B cell (primary cell): ENCODE measurements around the gene MYCBPAP. TPM values are rescaled to one million over a fixed set of nuclear protein-coding genes. Genes with fewer than 3 reads are reported as not detected.

Experiments used
- ATAC-seq: fragments of 200-7000 bp; cut with Tn5 transposase; one replicate; pipeline ENCODE4 v1.10.0; 2021; ENCODE audit warnings: low read depth, mild to moderate bottlenecking, moderate number of reproducible peaks, moderate library complexity
- CTCF ChIA-PET: fragments of 350-600 bp; sonication (Branson Sonifier 250); formaldehyde crosslinking; loops from one replicate; lab custom pipeline; 2021; ENCODE audit warnings: antibody characterized with exemption, inconsistent platforms; lab: Charles Lee
- POLR2A ChIA-PET: fragments of 350-600 bp; sonication (Branson Sonifier 250); formaldehyde crosslinking; loops from one replicate; lab custom pipeline; 2021; ENCODE audit warnings: antibody characterized with exemption; lab: Charles Lee
- DNase-seq: peaks from one replicate; pipeline ENCODE4 v3.0.0; 2013
- H2AFZ ChIP-seq: 2 replicates; pipeline ENCODE4 v1.6.1; 2012; ENCODE audit warnings: mild to moderate bottlenecking, low read depth, low read length; ENCODE audit not compliant: insufficient read depth, poor library complexity, severe bottlenecking
- H3K27ac ChIP-seq, 2 donors: 1 replicate in 1 of 2; 2 replicates in 1 of 2; pipeline ENCODE4 v1.5.1; 2012 to 2013; ENCODE audit warnings: low read length in 2 of 2, mild to moderate bottlenecking in 2 of 2, moderate library complexity in 1 of 2
- H3K27me3 ChIP-seq, 4 experiments: fragments of 200-600 bp in 1 of 4; sonication (generic) in 1 of 4; replicated peaks in 1 of 4; 1 replicate in 2 of 4; 2 replicates in 2 of 4; pipeline versions ENCODE4 v1.6.1 to v1.7.0; 2013 to 2016; ENCODE audit warnings: low read length in 3 of 4, mild to moderate bottlenecking in 2 of 4, mixed read lengths in 1 of 4, moderate library complexity in 1 of 4; ENCODE audit not compliant: insufficient read depth in 4 of 4, control insufficient read depth in 3 of 4; ENCODE audit errors: control extremely low read depth in 1 of 4
- H3K36me3 ChIP-seq, 2 experiments: replicated peaks in 1 of 2; 1 replicate in 1 of 2; 2 replicates in 1 of 2; pipeline versions ENCODE4 v1.6.1 to v1.7.1; 2013; ENCODE audit warnings: low read length in 1 of 2; ENCODE audit not compliant: insufficient read depth in 2 of 2, control insufficient read depth in 1 of 2; ENCODE audit errors: control extremely low read depth in 1 of 2, extremely low read depth in 1 of 2
- H3K4me1 ChIP-seq, 2 donors: fragments of 200-600 bp in 1 of 2; sonication (generic) in 1 of 2; 1 replicate in 1 of 2; 2 replicates in 1 of 2; pipeline versions ENCODE4 v1.5.1 to v1.6.1; 2013 to 2017; ENCODE audit warnings: low read length in 2 of 2; ENCODE audit not compliant: control insufficient read depth in 2 of 2, insufficient read depth in 2 of 2
- H3K4me2 ChIP-seq: replicated peaks from 2 replicates; pipeline ENCODE3; 2012; ENCODE audit warnings: mild to moderate bottlenecking, low read depth, low read length; ENCODE audit not compliant: poor library complexity, severe bottlenecking
- H3K4me3 ChIP-seq, 5 experiments: fragments of 200-600 bp in 1 of 5; sonication (generic) in 1 of 5; 1 replicate in 3 of 5; 2 replicates in 2 of 5; pipeline versions ENCODE4 v1.5.1 to v1.7.0; 2011 to 2016; ENCODE audit warnings: low read length in 4 of 5, mild to moderate bottlenecking in 4 of 5, low read depth in 2 of 5, control low read depth in 1 of 5, moderate library complexity in 1 of 5; ENCODE audit not compliant: insufficient read depth in 1 of 5; ENCODE audit errors: control extremely low read depth in 1 of 5, extremely low read depth in 1 of 5
- H3K79me2 ChIP-seq: fragments of 200-600 bp; sonication (generic); one replicate; pipeline ENCODE4 v1.6.0; 2016; ENCODE audit warnings: low read length; ENCODE audit not compliant: control insufficient read depth, insufficient read depth
- H3K9ac ChIP-seq: fragments of 200-600 bp; sonication (generic); 2 replicates; pipeline ENCODE4 v1.6.1; 2017; ENCODE audit warnings: mild to moderate bottlenecking, low read length, moderate library complexity
- H3K9me3 ChIP-seq, 3 donors: one replicate each; pipeline versions ENCODE4 v1.6.1 to v1.7.1; 2013; ENCODE audit warnings: low read length in 2 of 3; ENCODE audit not compliant: control insufficient read depth in 2 of 3, insufficient read depth in 1 of 3; ENCODE audit errors: control extremely low read depth in 1 of 3
- H4K20me1 ChIP-seq: 2 replicates; pipeline ENCODE4 v1.6.0; 2012; ENCODE audit warnings: mild to moderate bottlenecking, low read length; ENCODE audit not compliant: insufficient read depth, control insufficient read depth, poor library complexity, severe bottlenecking
- H3K27ac Mint-ChIP-seq: one replicate; pipeline ENCODE4 v1.8.0; 2021; ENCODE audit warnings: mixed read lengths
- H3K27me3 Mint-ChIP-seq: one replicate; pipeline ENCODE4 v1.8.0; 2021; ENCODE audit warnings: mixed read lengths
- H3K4me1 Mint-ChIP-seq: one replicate; pipeline ENCODE4 v1.8.0; 2021; ENCODE audit warnings: mixed read lengths
- H3K4me3 Mint-ChIP-seq: one replicate; pipeline ENCODE4 v1.8.0; 2021; ENCODE audit warnings: mixed read lengths
- H3K9me3 Mint-ChIP-seq: one replicate; pipeline ENCODE4 v1.8.0; 2022; ENCODE audit warnings: mixed read lengths; ENCODE audit not compliant: insufficient read depth
- EZH2 ChIP-seq: IDR thresholded peaks from 2 replicates; pipeline ENCODE4 v1.6.1; 2012; ENCODE audit warnings: borderline replicate concordance, low read depth, mild to moderate bottlenecking, moderate library complexity, low read length; ENCODE audit not compliant: insufficient read depth, poor library complexity, severe bottlenecking
- WGBS: methylation state at CpG from one replicate; pipeline ENCODE4 v1.1.5; 2013; ENCODE audit warnings: missing lambda C conversion rate; ENCODE audit not compliant: insufficient coverage; 5-methylcytosine and 5-hydroxymethylcytosine counted together
- intact Hi-C: fragments of 100-400 bp; cut with micrococcal nuclease; formaldehyde crosslinking; loops from one replicate; pipeline ENCODE4 v1.10.0; 2022
- polyA plus RNA-seq: library from polyadenylated mRNA; depleted of rRNA; stranded (reverse); fragments of >200 nt; gene quantifications from 2 replicates; pipeline ENCODE4 v1.2.3, GENCODE V29; 2012
- total RNA-seq, 2 donors: library from RNA; stranded (reverse); fragments of 120-200 nt in 1 of 2; gene quantifications; 1 replicate in 1 of 2; 2 replicates in 1 of 2; pipeline versions ENCODE4 v1.2.3 to v1.2.4, GENCODE V29; 2013 to 2022
- TF ChIP-seq, protein P1 (sequence below): fragments of 200-600 bp; IDR thresholded peaks from one replicate; pipeline ENCODE4 v1.8.0; 2022; ENCODE audit warnings: antibody characterized with exemption, mild to moderate bottlenecking

Gene MYCBPAP
- total and polyA plus RNA-seq, 2 donors (not counting 1 experiment from before 2014, with no cell fraction given) = 1.9 to 5.1 TPM

DNA sequence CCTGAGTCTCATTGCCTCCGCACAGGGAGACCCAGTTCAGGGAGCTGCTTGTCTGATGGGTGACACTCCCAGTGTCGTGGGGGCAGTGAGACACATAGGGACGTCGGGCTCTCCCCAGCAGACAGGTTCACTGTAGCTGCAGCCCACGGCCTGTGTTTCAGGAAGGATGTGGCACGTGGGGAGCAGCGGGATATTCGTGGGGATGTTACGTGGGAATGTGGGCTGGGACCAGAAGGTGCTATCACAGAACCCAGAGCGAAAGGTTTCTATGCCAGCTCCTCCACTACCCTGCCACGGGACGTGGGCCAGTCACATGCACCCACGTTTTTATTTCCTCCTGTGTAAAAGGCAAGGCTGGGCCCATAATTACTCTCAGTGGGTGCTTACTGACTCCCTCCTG, 68.6 kb downstream of the MYCBPAP start:
- Histone ChIP-seq H2AFZ (no peak overlapping the region), H4K20me1 (no peaks in the 10 kb centered on the region), H3K27me3 (peaks cover 0 to 8% (median 3%) of the 10 kb centered on the region in 4 experiments), H3K27ac (no peak overlapping the region), H3K4me2 (no peak overlapping the region), H3K79me2 (no peaks in the 10 kb centered on the region), H3K9me3 (no peaks in the 10 kb centered on the region), H3K36me3 (no peaks in the 10 kb centered on the region), H3K4me1 (no peaks in the 10 kb centered on the region), H3K4me3 (no peak overlapping the region), H3K9ac (no peak overlapping the region)
- WGBS = 67% methylated on average over 13 of the region's 13 CpGs
- Mint-ChIP-seq H3K27ac (no peak overlapping the region), H3K27me3 (peaks cover 30% of the 10 kb centered on the region), H3K9me3 (no peaks in the 10 kb centered on the region), H3K4me1 (no peaks in the 10 kb centered on the region), H3K4me3 (no peak overlapping the region)
- DNase-seq = no peak
- ChIA-PET CTCF (interaction anchor here (0.7 kb wide), 1 partner anchor 61 kb away, joined by 3 read pairs; no protein-coding TSS in a partner anchor), POLR2A (no interaction called here)
- intact Hi-C loops = no loop called here
- no peak for ATAC-seq
- TF ChIP-seq, protein P1, sequence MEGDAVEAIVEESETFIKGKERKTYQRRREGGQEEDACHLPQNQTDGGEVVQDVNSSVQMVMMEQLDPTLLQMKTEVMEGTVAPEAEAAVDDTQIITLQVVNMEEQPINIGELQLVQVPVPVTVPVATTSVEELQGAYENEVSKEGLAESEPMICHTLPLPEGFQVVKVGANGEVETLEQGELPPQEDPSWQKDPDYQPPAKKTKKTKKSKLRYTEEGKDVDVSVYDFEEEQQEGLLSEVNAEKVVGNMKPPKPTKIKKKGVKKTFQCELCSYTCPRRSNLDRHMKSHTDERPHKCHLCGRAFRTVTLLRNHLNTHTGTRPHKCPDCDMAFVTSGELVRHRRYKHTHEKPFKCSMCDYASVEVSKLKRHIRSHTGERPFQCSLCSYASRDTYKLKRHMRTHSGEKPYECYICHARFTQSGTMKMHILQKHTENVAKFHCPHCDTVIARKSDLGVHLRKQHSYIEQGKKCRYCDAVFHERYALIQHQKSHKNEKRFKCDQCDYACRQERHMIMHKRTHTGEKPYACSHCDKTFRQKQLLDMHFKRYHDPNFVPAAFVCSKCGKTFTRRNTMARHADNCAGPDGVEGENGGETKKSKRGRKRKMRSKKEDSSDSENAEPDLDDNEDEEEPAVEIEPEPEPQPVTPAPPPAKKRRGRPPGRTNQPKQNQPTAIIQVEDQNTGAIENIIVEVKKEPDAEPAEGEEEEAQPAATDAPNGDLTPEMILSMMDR = no peak
- TF ChIP-seq EZH2 = no peak

DNA sequence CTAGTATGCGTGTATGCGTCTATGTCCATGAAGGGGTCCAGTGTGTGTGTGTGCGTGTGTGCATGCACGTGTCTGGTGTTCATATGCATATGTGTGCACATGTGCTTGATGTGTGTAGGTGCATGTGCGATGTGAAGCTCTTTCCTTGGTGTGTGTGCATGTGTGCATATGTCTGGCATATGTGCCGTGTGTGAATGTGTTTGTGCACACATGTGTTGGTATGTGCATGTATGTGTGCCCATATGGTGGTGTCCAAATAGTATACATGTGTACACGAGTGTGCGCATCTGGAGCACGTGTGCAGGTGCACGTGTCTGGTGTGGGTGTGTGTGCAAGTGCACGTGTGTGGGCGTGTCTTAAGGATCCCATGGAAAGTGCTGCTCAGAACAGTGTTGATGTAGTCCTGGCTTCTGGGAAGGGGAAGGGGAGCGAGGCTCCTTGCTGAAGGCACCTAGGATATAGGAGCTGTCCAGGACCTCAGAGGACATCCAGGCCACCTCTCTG, 69.3 kb downstream of the MYCBPAP start:
- DNase-seq (no peak), ATAC-seq (no peak)
- Histone ChIP-seq H3K36me3 (no peaks in the 10 kb centered on the region), H3K4me1 (no peaks in the 10 kb centered on the region), H3K4me2 (no peak overlapping the region), H3K27ac (no peak overlapping the region), H3K9me3 (no peaks in the 10 kb centered on the region), H4K20me1 (no peaks in the 10 kb centered on the region), H3K9ac (no peak overlapping the region), H2AFZ (no peak overlapping the region), H3K79me2 (no peaks in the 10 kb centered on the region), H3K4me3 (no peak overlapping the region), H3K27me3 (peaks cover 0 to 8% (median 3%) of the 10 kb centered on the region in 4 experiments)
- CTCF ChIA-PET = interaction anchor here (0.7 kb wide), 1 partner anchor 62 kb away, joined by 3 read pairs; no protein-coding TSS in a partner anchor
- intact Hi-C loops = no loop called here
- H3K27me3 Mint-ChIP-seq = peaks cover 35% of the 10 kb centered on the region
- WGBS = 90% methylated on average over 13 of the region's 13 CpGs
- no peaks in the 10 kb centered on the region for H3K4me1 Mint-ChIP-seq
- POLR2A ChIA-PET = no interaction called here
- no peak overlapping the region for H3K27ac Mint-ChIP-seq
- no peaks in the 10 kb centered on the region for H3K9me3 Mint-ChIP-seq
- H3K4me3 Mint-ChIP-seq = no peak overlapping the region
- no peak for TF ChIP-seq EZH2
- TF ChIP-seq, protein P1 = no peak
